GM19239 (cell line): ENCODE results near the gene VEGFA.

Experiments
- DNase-seq: peaks from one replicate; pipeline ENCODE4 v3.0.0; 2011; ENCODE audit warnings: low spot score; ENCODE audit not compliant: insufficient read length
- FAIRE-seq: peaks from 2 replicates; lab custom pipeline; 2011; peaks lifted over from hg19 to GRCh38; lab: Jason Lieb, UNC

The VEGFA gene

DNA sequence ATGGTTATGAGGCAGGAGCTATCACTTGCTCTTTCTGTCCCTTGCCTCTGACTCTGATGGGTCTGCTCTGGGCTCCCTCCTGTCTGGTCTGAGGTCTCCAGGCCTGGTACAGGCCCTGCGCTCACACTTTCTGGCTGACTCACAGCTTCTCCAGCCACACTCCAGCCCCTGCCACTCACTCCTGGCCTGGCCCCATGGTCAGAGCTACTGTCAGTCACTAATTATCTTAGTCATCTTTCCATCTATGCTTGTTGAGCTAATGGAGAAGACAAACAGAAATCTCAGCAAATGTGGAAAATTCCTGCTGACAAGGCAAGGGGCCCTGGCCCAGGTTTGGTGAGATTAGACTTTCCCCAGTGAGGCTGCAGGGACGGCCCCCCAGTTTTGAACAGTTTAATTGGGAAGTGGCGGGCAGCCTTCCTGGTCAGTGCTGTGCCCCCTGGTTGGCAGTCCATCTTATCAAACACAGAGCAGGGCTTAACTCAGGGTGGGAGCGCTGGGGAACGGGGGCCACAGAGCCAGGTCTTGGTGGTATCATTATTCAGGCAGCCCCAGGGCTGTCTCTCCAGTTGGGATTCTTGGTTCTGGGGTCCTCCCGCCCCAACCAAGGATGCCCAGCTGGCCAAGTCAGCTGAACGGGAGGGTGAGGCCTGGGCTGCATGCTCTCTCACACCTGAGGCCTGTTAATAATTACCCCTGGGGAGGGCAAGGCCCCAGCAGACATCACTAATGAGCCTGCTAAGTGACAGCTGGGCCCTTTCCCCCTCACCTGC, 63.4 kb downstream of the VEGFA start:
- FAIRE-seq: no peak
- DNase-seq: no peak

DNA sequence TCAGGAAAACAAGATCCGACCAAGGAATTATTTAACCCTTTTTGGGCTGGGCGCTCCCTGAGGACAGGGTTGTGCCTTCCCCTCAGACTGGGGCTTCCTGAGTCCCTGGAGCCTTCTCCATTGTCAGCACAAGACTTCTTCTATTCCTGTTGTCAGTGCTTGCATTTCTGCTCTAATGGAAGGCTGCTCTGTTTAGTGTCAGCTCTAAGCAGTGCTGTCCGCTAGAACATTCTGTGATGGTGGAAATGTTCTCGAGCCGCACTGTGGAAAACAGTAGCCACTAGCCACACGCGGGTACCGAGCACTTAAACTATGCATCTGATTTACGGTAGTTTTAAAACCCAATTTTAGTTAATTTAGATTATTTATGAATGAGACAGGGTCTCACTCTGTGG, 64.0 kb downstream of the VEGFA start:
- no peak for FAIRE-seq
- DNase-seq: no peak

DNA sequence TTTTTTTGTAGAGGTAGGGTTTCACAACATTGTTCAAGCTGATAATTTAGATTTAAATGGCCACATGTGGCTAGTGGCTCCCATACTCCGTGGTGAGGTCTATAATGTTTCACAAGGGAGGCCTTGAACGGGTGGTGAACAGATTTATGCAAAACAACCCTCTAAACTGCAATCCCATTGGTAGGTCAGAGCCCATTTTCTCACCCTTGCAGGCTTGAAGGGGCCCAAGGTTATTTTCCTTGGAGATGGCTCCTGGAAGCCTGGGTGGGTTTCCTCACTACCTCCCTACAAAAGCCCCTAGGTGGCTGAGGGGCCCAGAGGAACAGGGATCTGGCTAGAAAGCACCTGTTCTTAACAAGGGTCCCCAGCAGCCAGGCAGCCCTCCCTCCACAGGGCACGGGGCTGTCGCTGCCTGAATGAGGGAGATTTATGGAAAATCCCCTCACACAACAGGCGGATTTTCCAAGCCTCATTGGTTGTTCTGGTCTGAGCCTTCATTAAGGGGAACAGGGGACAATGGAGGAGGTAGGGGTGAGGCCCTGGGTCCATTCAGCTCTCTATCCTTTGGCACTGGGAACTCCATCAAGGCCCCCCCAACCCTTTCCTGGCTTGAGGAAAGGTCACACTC, 64.6 kb downstream of the VEGFA start:
- FAIRE-seq (no peak), DNase-seq (no peak)

DNA sequence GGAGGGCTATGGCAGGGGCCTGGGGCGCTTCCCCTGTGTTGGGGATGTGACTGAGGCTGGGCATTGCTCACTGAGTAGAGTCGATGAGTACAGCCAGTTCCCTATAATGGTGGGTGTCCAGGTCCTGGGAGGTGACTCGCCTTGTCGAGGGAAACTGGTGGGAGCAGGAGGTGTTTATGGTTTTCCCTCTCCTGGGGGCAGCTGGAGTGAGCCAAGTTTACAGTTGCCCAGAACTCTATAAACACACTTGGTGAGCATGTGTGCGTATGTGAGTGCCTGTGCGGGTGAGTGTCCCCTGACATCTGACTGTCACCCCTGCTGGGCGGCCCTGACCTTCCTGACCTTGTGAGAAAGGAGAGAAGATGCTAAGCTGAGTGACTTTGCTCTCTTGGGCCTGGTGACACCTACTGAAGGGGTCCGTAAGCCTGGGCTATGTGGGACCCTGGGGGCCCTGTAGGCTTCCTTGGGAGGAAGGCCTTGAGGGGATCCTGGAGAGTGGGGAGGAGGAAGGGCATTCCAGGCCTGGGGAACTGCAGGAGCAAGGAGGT, 65.9 kb downstream of the VEGFA start:
- DNase-seq: no peak
- FAIRE-seq: no peak
